Skeletal muscle satellite cell (primary cell): Measurements from ENCODE around the gene DOHH.

Experiments used
- H3K27me3 ChIP-seq: 2 replicates; pipeline ENCODE4 v1.7.0; 2013; ENCODE audit warnings: low read length; ENCODE audit not compliant: control insufficient read depth, insufficient read depth
- H3K36me3 ChIP-seq: 2 replicates; pipeline ENCODE4 v1.7.0; 2013; ENCODE audit warnings: mild to moderate bottlenecking, control low read depth, low read length; ENCODE audit not compliant: insufficient read depth
- H3K4me1 ChIP-seq: 2 replicates; pipeline ENCODE4 v1.7.0; 2013; ENCODE audit warnings: low read length; ENCODE audit not compliant: control insufficient read depth, insufficient read depth
- H3K4me2 ChIP-seq: 2 replicates; pipeline ENCODE4 v1.7.0; 2013; ENCODE audit warnings: mild to moderate bottlenecking, low read length
- H3K4me3 ChIP-seq: 2 replicates; pipeline ENCODE4 v1.7.0; 2013; ENCODE audit warnings: low read length
- H3K9ac ChIP-seq: 2 replicates; pipeline ENCODE4 v1.7.0; 2013; ENCODE audit warnings: mild to moderate bottlenecking, low read depth, low read length, moderate library complexity
- H3K9me3 ChIP-seq: replicated peaks from 2 replicates; pipeline ENCODE4 v1.7.0; 2013; ENCODE audit warnings: mild to moderate bottlenecking, control low read depth, low read length

Gene DOHH

GRCh38 chr19:3524078-3524842 lies 23.8 kb upstream of the DOHH start:
- peaks cover 54% of the 10 kb centered on the region for H3K36me3 ChIP-seq
- no peaks in the 10 kb centered on the region for H3K4me1 ChIP-seq
- no peak overlapping the region for H3K4me2 ChIP-seq
- H3K27me3 ChIP-seq = no peaks in the 10 kb centered on the region
- no peaks in the 10 kb centered on the region for H3K9me3 ChIP-seq
- no peak overlapping the region for H3K4me3 ChIP-seq
- H3K9ac ChIP-seq = no peak overlapping the region

- H3K4me1 ChIP-seq = no peaks in the 10 kb centered on the region
- no peaks in the 10 kb centered on the region for H3K27me3 ChIP-seq
- no peak overlapping the region for H3K9ac ChIP-seq
- H3K36me3 ChIP-seq = peaks cover 55% of the 10 kb centered on the region
- no peak overlapping the region for H3K4me3 ChIP-seq
- H3K9me3 ChIP-seq = no peaks in the 10 kb centered on the region
- no peak overlapping the region for H3K4me2 ChIP-seq
Observed at GRCh38 chr19:3523361-3524077, 23.0 kb upstream of the DOHH start.

- H3K4me1 ChIP-seq = no peaks in the 10 kb centered on the region
- H3K4me2 ChIP-seq = no peak overlapping the region
- H3K27me3 ChIP-seq = no peaks in the 10 kb centered on the region
- peaks cover 49% of the 10 kb centered on the region for H3K36me3 ChIP-seq
- no peak overlapping the region for H3K9ac ChIP-seq
- no peaks in the 10 kb centered on the region for H3K9me3 ChIP-seq
- H3K4me3 ChIP-seq = no peak overlapping the region
Observed at GRCh38 chr19:3522421-3523360, 22.2 kb upstream of the DOHH start.

- Histone ChIP-seq H3K4me3 (no peak overlapping the region), H3K4me2 (no peak overlapping the region), H3K4me1 (peaks cover 5% of the 10 kb centered on the region), H3K36me3 (peaks cover 38% of the 10 kb centered on the region), H3K9ac (no peak overlapping the region), H3K27me3 (no peaks in the 10 kb centered on the region), H3K9me3 (no peaks in the 10 kb centered on the region)
Observed at GRCh38 chr19:3521104-3521445, 20.6 kb upstream of the DOHH start.

- no peak overlapping the region for H3K4me3 ChIP-seq
- no peak overlapping the region for H3K4me2 ChIP-seq
- peaks cover 9% of the 10 kb centered on the region for H3K4me1 ChIP-seq
- H3K9me3 ChIP-seq = no peaks in the 10 kb centered on the region
- no peak overlapping the region for H3K9ac ChIP-seq
- peaks cover 34% of the 10 kb centered on the region for H3K36me3 ChIP-seq
- H3K27me3 ChIP-seq = no peaks in the 10 kb centered on the region
Observed at GRCh38 chr19:3520166-3521103, 20.0 kb upstream of the DOHH start.

GRCh38 chr19:3519126-3519525 lies 18.7 kb upstream of the DOHH start:
- no peak overlapping the region for H3K9ac ChIP-seq
- no peaks in the 10 kb centered on the region for H3K27me3 ChIP-seq
- no peaks in the 10 kb centered on the region for H3K9me3 ChIP-seq
- H3K36me3 ChIP-seq = peaks cover 24% of the 10 kb centered on the region
- no peak overlapping the region for H3K4me3 ChIP-seq
- no peak overlapping the region for H3K4me2 ChIP-seq
- peaks cover 17% of the 10 kb centered on the region for H3K4me1 ChIP-seq

GRCh38 chr19:3518659-3519058 lies 18.2 kb upstream of the DOHH start:
- no peaks in the 10 kb centered on the region for H3K27me3 ChIP-seq
- H3K9me3 ChIP-seq = no peaks in the 10 kb centered on the region
- H3K4me2 ChIP-seq = no peak overlapping the region
- peaks cover 22% of the 10 kb centered on the region for H3K4me1 ChIP-seq
- no peak overlapping the region for H3K4me3 ChIP-seq
- H3K9ac ChIP-seq = no peak overlapping the region
- peaks cover 19% of the 10 kb centered on the region for H3K36me3 ChIP-seq

GRCh38 chr19:3518255-3518654 lies 17.8 kb upstream of the DOHH start:
- no peak overlapping the region for H3K4me3 ChIP-seq

GRCh38 chr19:3517638-3518037 lies 17.2 kb upstream of the DOHH start:
- H3K27me3 ChIP-seq = no peaks in the 10 kb centered on the region
- no peak overlapping the region for H3K4me2 ChIP-seq
- H3K36me3 ChIP-seq = peaks cover 19% of the 10 kb centered on the region
- no peak overlapping the region for H3K9ac ChIP-seq
- H3K4me3 ChIP-seq = no peak overlapping the region
- peaks cover 25% of the 10 kb centered on the region for H3K4me1 ChIP-seq
- H3K9me3 ChIP-seq = no peaks in the 10 kb centered on the region

More at GRCh38 chr19:3518255-3518654, 17.8 kb upstream of the DOHH start:
- H3K9me3 ChIP-seq = no peaks in the 10 kb centered on the region
- H3K27me3 ChIP-seq = no peaks in the 10 kb centered on the region
- peaks cover 25% of the 10 kb centered on the region for H3K4me1 ChIP-seq
- peaks cover 18% of the 10 kb centered on the region for H3K36me3 ChIP-seq
- H3K4me2 ChIP-seq = no peak overlapping the region
- no peak overlapping the region for H3K9ac ChIP-seq

- Histone ChIP-seq H3K9ac (no peak overlapping the region), H3K4me2 (no peak overlapping the region)
Observed at GRCh38 chr19:3516675-3517207, 16.3 kb upstream of the DOHH start.

More at GRCh38 chr19:3516675-3517207, 16.3 kb upstream of the DOHH start:
- no peaks in the 10 kb centered on the region for H3K27me3 ChIP-seq
- H3K9me3 ChIP-seq = no peaks in the 10 kb centered on the region
- no peak overlapping the region for H3K4me3 ChIP-seq
- peaks cover 24% of the 10 kb centered on the region for H3K36me3 ChIP-seq
- H3K4me1 ChIP-seq = peaks cover 25% of the 10 kb centered on the region
